CD4-positive, alpha-beta T cell treated with Interleukin-6 at 100 ng/mL for 8 hours (primary cell): ENCODE measurements around the gene CACNG6.

ENCODE experiments used
- DNase-seq: peaks from one replicate; pipeline ENCODE4 v3.0.0-alpha.2; 2020; ENCODE audit warnings: mixed read lengths, low spot score

The CACNG6 gene

DNA sequence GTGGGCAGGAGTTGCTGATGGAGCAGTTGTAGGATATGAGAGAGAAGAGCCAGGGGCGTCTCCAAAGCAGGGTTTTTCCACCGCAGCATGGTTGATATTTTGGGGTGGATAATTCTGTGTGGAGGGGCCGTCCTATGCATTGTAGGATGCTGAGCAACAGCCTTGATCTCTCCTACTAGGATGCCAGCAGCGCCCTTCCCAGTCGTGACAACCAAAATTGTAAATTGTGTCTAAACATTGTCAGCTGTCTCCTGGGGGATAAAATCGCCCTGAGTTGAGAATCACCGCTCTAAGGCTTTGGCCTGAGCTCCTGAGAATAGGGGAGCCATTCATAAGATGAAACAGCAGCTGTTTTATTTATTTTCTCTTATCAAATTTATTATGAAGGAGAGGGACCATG, 24.5 kb upstream of the CACNG6 start:
- DNase-seq = no peak

DNA sequence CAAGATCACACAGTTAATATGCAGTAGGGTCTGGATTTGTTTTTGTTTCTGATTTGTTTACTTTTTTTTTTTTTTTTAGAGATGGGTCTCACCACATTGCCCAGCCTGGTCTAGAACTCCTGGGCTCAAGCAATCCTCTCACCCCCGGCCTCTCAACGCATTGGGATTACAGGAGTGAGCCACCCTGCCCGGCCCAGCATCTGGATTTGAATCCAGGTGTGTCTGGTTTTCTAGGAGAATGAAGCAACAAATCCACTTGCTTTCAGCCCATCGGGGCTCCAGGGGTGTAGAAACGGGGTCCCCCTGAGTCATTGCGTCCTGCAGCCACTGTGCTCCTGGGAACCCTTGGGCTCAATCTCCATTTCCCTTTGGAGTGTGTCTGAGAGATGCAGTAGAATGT, 22.1 kb upstream of the CACNG6 start:
- no peak for DNase-seq

DNA sequence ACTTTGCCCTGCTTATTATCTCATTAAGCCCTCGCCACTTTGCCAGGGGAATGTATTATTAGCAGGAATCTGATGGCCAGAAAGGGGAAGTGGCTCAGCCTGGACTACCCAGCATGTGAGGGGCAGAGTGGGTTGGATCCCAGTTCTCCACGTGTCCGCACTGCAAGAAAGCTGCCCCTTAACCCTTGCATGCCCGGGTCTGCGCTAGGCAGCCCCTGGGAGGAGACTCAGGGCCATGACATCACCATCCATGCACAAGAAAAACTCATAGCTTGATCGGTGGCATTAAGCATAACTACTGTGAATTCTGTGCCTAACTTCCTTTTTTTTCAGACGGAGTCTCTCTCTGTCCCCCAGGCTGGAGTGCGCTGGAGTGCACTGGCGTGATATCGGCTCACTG, 19.8 kb upstream of the CACNG6 start:
- DNase-seq = no peak

DNA sequence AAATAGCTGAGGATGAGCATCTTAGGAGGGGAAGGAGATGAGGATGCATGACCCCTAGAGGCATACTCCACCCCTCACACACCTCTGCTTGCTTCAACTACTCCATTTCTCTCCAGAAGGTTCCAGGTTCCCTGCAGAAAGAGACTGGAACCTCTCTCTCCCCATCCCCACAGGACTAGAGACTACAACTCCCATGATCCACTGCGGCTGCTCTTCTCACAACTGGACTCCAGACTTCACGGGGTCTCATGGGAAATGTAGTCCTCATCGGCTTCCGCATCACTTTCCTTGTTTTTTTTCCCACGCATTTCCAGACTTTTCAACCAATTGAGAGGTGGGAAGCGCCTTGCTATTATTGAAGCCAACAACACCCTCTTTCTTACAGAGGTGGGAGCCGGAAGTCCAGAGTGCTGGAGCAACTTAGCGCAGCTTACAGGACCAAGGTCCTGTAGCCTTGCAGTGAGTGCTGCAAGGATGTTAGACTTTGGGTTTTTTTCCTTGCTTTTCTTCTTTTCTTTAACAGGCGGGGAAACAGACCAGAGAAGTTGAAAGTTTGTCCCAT, 13.9 kb upstream of the CACNG6 start:
- DNase-seq = peak; percentile 58

DNA sequence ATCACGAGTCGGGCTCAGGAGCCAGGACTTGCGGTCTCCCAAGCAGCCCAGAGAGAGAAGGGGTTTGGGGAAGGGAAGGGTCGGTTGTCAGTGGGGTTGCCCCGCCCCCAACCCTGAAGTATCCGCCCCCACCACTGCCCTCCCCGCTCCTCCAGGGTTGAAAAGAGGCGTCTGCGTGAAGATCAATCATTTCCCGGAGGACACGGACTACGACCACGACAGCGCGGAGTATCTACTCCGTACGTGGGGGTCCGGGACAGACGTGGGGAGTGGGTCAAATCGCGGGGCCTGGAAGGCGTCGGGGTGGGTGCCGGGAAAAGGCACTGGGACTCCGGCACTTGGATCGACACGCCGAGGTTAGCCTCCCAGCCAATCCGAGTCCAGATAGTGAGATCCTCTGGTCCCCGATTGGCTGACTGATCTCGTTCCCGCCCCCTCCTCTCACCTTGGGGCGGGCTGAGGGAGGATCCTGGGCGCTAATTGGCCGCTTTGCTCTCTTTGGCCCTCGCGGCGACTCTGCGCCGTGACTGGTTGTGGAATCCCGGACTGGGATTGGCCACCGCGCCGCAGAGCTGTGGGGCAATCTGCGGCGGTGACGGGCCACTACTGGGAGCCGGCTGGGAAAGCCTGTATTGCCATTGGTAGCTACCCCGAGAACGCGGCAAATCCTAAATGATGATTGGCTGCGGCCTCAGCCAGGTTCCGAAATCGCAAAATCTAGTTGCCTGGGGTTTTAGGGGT, 13.3 kb upstream of the CACNG6 start:
- DNase-seq = peak; percentile 23

DNA sequence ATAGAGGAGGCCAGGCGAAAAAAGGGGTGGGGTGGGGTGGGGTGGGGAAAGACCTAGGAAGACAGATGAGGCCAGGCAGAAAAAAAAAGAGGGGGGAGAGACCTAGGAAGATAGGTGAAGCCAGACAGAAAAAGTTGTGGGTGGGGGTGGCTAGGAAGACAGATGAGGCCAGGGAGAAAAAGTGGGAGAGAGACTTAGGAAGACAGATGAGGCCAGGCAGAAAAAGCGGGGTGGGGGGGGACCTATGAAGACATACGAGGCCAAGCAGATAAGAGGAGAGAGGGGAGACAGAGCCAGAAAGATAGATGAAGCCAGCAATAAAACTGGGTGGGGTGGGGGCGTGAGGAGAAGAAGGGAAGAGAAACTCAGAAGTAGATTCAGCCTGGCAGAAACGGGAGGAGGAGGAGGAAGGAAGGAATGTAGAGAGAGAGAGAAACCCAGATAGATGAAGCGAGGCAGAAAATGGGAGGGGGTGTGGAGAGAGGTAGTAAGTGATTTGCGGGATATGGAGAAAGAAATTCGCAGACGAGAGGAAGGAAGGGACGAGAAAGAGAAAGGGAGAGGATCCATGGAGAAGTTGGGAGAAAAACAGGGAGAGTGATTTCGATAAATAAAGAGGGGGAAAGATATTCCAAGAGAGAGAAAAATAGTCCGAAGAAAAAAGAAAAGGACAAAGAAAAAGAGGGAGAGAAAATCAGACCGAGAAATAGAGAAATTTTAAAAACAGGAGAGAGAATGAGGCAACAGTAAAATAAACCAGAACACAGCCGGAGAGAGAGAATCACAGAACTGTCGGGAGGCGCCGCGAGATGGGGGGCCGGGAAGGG, 12.2 kb upstream of the CACNG6 start:
- no peak for DNase-seq

DNA sequence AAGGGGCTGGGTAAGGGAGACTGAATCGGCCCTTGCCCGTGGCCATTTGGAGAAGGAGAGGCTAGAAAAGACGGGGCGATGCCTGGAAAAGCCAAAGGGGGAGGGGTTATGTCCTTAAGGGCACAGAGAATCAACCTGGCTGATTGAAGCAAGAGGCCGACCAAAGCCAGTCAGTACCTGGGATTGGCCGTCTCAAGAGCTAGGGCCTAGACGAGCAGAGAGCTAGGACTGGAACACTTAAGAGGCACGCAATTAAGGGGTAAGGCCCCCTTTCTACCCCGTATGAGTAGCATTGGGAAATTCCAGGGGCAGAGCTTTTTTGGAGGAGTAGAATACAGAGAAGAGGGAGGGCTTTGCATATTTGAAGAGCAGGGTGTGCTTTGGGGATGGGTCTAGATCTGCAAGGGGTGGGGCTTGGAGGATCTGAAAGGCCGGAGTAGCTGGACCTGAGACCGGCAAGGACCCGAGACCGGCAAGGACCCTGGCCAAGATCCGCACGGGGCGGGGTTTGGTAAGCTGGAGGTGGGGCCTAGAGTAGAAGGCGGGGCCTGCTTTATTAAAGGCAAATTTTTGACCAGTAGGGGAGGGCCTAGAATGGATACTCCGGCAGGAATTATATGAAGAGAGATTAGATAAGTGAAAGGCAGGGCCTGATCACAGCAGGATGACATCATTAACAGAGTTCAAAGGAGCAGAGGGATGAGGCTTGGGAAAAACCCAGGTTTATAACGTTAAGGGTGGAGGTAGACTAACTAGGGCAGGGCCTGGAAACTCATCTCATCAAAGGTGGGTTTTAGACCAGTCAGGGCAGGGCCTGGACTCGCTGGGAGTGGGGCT, 10.7 kb upstream of the CACNG6 start:
- no peak for DNase-seq

DNA sequence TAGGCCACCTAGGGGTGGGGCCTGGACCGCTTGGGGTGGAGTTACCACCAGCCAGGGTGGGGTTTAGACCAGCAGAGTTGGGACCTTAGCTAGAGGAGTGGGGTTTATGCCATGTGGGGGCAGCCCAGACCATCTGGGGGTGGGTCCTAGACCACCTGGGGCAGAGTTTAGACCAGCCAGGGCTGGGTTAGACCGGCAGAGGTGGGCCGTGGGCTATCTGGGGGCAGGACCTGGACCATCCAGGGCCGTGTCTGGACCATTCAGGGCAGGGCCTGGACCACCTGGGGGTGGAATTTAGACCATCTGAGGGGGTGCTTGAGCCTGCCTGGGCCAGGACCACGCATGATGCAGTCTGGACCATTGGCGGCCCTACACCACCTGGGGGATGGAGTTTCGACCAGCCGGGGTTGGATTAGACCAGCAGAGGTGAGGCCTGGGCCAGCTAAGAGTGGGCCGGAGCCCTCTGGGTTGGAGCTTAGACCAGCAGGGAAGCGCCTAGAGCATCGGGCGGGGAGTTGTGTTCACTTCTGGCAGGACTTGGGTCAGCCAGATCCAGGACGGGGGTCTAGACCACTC, 10.0 kb upstream of the CACNG6 start:
- DNase-seq = no peak

DNA sequence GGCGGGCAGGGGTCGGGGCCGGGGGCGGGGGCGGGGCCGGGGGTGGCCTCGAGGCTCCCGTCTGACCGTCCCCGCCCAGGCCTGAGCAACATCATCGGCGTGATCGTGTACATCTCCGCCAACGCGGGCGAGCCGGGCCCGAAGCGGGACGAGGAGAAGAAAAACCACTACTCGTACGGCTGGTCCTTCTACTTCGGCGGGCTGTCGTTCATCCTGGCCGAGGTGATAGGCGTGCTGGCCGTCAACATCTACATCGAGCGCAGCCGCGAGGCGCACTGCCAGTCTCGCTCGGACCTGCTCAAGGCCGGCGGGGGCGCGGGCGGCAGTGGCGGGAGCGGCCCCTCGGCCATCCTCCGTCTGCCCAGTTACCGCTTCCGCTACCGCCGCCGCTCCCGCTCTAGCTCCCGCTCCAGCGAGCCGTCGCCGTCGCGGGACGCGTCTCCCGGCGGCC, 9.4 kb upstream of the CACNG6 start:
- DNase-seq = no peak

DNA sequence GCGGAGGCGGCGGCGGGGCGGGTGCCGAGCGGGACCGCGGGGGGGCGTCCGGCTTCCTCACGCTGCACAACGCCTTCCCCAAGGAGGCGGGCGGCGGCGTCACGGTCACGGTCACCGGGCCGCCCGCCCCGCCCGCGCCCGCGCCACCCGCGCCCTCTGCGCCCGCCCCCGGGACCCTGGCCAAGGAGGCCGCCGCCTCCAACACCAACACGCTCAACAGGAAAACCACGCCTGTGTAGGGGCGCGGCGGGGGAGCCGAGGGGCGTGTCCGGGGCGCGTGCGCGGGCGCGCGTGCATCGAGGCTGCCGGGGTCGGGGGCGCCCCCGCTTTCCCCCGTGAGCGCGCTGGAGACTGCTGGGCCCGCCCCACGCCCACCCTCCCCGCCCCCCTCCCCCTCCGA, 8.8 kb upstream of the CACNG6 start:
- no peak for DNase-seq

DNA sequence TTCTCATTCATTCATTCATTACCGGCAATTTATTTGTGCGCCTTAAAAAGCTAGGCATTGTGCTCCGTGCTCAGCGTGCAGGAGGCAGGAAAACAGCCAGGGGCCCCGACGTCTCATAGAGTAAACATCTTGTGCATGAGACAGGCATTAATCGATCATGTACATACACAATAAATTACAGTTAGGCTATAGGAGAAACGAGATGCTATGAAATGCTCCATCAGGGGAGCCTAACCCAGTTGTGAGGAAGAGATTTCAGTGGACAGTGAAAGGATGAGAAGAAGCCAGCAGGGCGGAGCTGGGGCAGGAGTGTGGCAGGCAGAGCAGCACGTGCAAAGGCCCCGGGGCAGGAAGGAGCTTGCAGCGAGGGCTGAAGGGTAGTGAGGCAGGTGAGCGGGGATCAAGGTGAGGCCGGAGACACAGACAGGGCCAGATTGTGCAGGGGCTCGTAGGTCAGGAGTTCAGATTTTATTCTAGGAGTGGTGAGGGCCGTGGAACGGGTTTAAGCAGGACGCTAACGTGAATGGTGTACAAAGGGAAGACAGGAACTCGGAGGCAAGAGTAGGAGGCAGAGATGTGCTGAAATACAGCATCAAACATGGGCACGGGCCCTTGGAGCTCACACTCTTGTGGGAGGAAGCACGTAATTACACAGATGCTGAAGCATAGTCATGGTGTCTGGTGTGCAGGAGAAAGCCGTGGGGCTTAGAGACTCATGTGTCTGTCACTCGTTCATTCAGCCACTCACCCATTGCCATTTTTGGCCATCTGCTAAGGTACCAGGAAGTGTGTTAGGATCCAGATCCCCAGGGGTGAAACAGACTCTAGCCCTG, 7.8 kb upstream of the CACNG6 start:
- DNase-seq = no peak

DNA sequence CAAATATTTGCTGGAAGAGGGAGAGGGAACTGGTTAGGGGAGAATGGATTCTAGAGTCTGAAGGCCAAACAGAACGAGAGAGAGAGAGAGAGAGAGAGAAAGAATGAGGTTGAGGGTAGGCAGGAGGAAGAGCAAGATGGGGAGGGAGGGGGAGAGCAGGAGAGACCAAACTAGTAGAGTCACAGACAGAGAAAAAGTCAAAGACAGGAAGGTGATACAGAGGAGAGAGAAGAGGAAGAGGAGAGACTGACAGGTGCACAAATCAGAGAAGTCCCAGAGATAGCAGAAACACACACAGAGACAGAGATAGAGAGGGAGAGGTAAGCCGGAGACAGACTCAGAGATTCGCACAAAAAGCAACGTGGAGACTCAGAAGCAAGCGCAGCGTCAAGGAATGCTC, 5.6 kb upstream of the CACNG6 start:
- no peak for DNase-seq

DNA sequence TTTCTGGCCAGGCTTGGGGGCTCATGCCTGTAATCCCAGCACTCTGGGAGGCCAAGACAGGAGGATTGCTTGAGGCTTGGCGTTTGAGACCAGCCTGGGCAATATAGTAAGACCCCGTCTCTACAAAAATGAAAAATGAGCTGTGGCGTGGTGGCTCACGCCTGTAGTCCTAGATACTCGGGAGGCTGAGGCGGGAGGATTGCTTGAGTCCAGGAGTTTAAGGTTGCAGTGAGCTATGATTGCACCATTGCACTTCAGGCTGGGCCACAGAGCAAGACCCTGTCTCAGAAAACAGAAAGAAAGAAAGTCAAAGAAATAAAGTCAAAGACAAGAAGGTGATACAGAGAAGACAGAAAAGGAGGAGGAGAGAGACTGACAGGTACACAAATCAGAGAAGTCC, 2.5 kb upstream of the CACNG6 start:
- no peak for DNase-seq

DNA sequence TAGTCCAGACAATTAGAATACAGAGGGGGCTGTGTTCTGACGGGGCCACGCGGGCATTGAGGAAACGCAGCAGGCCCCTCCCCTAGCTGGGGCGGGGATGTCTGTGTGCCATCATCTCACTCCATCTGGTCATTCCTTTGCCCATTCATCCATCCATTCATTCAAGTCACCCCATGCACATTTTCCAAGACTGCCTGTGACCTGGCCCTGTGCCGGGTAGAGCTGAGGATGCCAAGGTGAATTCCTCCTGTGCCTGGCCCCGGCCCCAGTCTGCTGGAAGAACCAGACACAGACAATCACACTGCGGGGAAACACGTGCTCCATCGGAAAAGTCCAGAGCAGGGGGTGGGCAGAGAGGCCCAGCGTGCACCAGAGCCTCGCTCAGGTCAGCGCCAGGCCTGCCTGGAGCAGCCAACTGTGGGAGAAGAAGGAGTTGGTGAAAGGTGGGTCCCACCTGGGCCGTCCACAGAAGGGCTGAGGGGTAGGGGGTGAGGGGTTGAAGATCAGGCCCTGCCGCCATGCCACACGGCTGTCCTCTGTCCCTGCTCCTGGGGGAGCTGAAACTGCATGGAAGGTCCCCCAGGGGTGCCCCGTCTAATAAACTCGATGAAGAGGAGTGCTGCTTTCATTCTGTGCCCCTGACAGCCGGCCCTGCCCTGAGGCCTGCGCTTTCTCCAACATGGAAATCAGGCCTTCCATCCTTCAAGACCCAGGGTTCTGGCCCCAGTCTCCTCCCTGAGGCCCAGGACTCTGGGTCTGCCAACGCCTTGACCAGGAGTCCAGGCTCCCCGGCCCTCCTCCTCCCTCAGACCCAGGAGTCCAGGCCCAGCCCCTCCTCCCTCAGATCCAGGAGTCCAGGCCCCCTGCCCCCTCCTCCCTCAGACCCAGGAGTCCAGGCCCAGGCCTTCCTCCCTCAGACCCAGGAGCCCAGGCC, 1.6 kb upstream of the CACNG6 start:
- no peak for DNase-seq

DNA sequence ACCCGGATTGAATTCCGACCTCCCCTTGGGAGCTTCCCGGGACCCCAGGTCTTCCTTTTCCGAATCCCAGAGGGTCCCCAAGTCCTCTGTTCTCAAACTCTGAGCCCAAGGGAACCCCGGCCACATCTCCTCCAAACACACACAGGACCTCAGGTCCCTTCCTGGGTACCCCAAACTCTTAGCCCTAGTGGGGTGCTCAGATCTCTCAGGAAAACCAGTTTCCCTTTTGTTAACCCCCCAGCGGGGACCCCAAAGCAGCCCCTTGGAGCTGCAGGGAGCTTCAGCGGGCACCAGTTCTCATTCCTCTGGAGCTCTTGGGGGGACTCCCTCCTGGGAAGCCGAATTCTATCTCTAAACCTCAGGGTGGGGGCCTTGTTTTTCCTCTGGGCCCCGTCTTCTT, 774 bp downstream of the CACNG6 start:
- no peak for DNase-seq

DNA sequence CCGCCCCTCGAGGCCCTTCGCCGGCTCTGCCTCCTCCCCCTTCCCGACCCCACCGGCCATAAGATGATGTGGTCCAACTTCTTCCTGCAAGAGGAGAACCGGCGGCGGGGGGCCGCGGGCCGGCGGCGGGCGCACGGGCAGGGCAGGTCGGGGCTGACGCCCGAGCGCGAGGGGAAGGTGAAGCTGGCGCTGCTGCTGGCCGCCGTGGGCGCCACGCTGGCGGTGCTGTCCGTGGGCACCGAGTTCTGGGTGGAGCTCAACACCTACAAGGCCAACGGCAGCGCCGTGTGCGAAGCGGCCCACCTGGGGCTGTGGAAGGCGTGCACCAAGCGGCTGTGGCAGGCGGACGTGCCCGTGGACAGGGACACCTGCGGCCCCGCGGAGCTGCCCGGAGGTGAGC, 1.4 kb downstream of the CACNG6 start:
- no peak for DNase-seq

DNA sequence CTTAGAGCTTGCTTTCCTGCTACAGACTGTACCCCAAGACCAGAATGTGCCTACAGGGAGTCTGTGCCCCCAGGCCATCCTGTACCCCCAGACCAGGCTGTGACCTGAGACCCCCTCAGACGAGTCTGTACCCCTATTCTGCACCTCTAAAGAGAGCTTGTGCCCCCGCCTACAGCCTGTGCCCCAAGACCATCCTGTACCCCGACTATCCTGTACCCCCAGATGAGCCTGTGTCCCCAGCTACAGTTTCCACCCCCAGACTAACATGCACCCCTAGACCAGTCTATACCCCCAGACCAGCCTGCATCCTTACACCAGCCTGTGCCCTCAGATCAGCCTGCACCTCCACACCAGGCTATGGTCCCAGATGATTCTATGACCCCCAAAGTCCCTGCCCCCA, 2.0 kb downstream of the CACNG6 start:
- DNase-seq = no peak

DNA sequence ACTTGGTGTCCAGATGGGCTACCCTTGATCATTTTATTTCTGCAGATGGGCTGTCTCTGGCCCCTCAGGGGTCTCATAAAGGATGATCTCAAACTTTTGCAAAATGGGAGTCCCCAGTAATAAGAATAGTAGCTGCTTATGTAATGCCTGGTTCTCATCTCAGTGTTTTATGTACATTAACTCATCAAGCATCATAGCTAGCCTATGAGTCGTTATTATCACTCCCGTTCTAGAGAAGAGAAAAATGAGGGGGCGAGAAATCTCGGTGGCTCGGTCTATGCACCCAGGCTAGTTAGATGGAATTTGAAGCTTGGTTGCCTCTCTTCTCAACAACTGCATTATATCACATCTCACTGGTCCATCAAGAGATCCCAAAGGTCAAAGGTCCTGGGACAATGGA, 3.4 kb downstream of the CACNG6 start:
- DNase-seq = no peak

DNA sequence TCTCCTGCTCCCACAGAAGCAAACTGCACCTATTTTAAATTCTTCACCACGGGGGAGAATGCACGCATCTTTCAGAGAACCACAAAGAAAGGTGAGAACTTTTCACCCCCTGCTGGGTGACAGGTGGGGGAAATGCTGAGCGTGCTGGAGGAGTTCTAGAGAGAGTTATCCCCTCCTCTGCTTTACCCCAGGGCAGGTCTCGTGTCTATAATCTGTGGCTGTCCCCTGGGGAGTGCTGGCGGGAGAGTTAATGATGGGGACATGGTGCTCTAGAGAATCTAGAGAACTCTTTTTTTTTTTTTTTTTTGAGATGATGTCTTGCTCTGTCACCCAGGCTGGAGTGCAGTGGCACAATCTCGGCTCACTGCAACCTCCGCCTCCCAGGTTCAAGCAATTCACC, 6.8 kb downstream of the CACNG6 start:
- no peak for DNase-seq

DNA sequence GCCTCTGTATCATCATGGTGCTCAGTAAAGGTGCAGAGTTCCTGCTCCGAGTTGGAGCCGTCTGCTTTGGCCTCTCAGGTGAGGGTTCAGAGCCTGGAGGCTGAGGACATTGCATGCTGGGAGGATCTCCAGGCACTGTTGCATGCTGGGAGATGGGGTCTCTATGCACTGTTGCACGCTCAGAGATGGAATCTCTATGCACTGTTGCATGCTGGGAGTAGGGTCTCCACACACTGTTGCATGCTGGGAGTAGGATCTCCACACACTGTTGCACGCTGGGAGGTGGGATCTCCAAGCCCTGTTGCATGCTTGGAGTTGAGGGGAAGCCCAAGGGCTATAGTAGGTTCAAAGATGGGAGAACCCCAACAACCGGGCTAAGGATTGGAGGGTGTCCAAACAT, 8.3 kb downstream of the CACNG6 start:
- no peak for DNase-seq
